HG03378 (cell line): ENCODE results near the gene CD226.

ENCODE experiments used
- ATAC-seq: cut with Tn5 transposase; IDR thresholded peaks from one replicate; pipeline ENCODE4 v1.9.1; 2021; ENCODE audit warnings: mild to moderate bottlenecking, moderate library complexity; ENCODE audit not compliant: unreplicated experiment

Gene CD226

GRCh38 chr18:69820538-69820937 lies 127.1 kb downstream of the CD226 start:
- ATAC-seq, result no peak

- no peak for ATAC-seq
Measured at GRCh38 chr18:69819460-69819859, 128.2 kb downstream of the CD226 start.

GRCh38 chr18:69817335-69817940 lies 130.2 kb downstream of the CD226 start:
- ATAC-seq, result no peak

GRCh38 chr18:69814861-69815385 lies 132.8 kb downstream of the CD226 start:
- no peak for ATAC-seq

- no peak for ATAC-seq
Measured at GRCh38 chr18:69813559-69813958, 134.1 kb downstream of the CD226 start.

GRCh38 chr18:69808399-69808798 lies 139.3 kb downstream of the CD226 start:
- ATAC-seq, result no peak

GRCh38 chr18:69804776-69805501 lies 142.7 kb downstream of the CD226 start:
- no peak for ATAC-seq
